HepG2 (cell line): ENCODE data around the gene UBE2L6. TPM values are rescaled to one million over a fixed set of nuclear protein-coding genes. Genes with fewer than 3 reads are reported as not detected.

ENCODE experiments used
- CCDC6 ChIP-seq: sonication (generic); formaldehyde crosslinking; IDR thresholded peaks from 2 replicates; pipeline ENCODE4 v1.8.1; 2022; ENCODE audit warnings: mild to moderate bottlenecking, missing genetic modification reagents, moderate library complexity
- ERF ChIP-seq: IDR thresholded peaks from 2 replicates; pipeline ENCODE4 v1.6.1; 2018; ENCODE audit warnings: missing biosample characterization, missing genetic modification reagents
- HDAC6 ChIP-seq: fragments of 200-600 bp; sonication (generic); IDR thresholded peaks from 2 replicates; pipeline ENCODE4 v1.7.0; 2017; ENCODE audit warnings: mild to moderate bottlenecking, antibody characterized with exemption, low read length, low read depth
- NFE2 ChIP-seq: sonication (generic); formaldehyde crosslinking; IDR thresholded peaks from 2 replicates; pipeline ENCODE4 v1.4.0; 2020; ENCODE audit warnings: missing genetic modification reagents
- RBM39 ChIP-seq: fragments of 200-400 bp; formaldehyde crosslinking; IDR thresholded peaks from one replicate; pipeline ENCODE4 v1.6.1; 2018; ENCODE audit warnings: antibody characterized with exemption, mild to moderate bottlenecking, low read depth, low read length; ENCODE audit not compliant: poor library complexity, severe bottlenecking
- SALL2 ChIP-seq: sonication (generic); formaldehyde crosslinking; IDR thresholded peaks from 2 replicates; pipeline ENCODE4 v1.8.1; 2023; ENCODE audit warnings: mild to moderate bottlenecking, missing genetic modification reagents, inconsistent platforms
- ZNF441 ChIP-seq: sonication (generic); formaldehyde crosslinking; IDR thresholded peaks from 2 replicates; pipeline ENCODE4 v1.7.0; 2021; ENCODE audit warnings: missing genetic modification reagents, borderline replicate concordance
- ZNF547 ChIP-seq: sonication (generic); formaldehyde crosslinking; IDR thresholded peaks from 2 replicates; pipeline ENCODE4 v1.5.1; 2020; ENCODE audit warnings: mild to moderate bottlenecking, missing genetic modification reagents
- ZNF569 ChIP-seq: sonication (generic); formaldehyde crosslinking; IDR thresholded peaks from 2 replicates; pipeline ENCODE4 v1.5.0; 2020; ENCODE audit warnings: mild to moderate bottlenecking, missing genetic modification reagents, moderate library complexity, borderline replicate concordance
- ZNF772 ChIP-seq: sonication (generic); formaldehyde crosslinking; IDR thresholded peaks from 2 replicates; pipeline ENCODE4 v1.5.0; 2020; ENCODE audit warnings: mild to moderate bottlenecking, missing genetic modification reagents
- ZNF775 ChIP-seq: sonication (generic); formaldehyde crosslinking; IDR thresholded peaks from 2 replicates; pipeline ENCODE4 v1.4.0; 2020; ENCODE audit warnings: missing genetic modification reagents, mild to moderate bottlenecking, moderate library complexity, borderline replicate concordance
- polyA plus RNA-seq, 8 experiments: library from polyadenylated mRNA; depleted of rRNA in 3 of 8; stranded (reverse) in 7 of 8; unstranded in 1 of 8; fragments of >200 nt; fragmentation: Illumina TruSeq in 4 of 8; extraction: Trizol in 4 of 8; gene quantifications; 2 replicates each; pipeline versions ENCODE4 v1.2.1 to v1.2.3, GENCODE V29; 2011 to 2016; ENCODE audit warnings: low read depth in 4 of 8, missing spikeins in 1 of 8, mixed read lengths in 1 of 8; ENCODE audit not compliant: insufficient read depth in 1 of 8
- total RNA-seq, 5 experiments: library from RNA; depleted of rRNA; stranded (reverse); fragments of >200 nt; fragmentation: Illumina TruSeq; extraction: Trizol; gene quantifications; 2 replicates each; pipeline ENCODE4 v1.2.3, GENCODE V29; 2016; ENCODE audit warnings: low read depth in 1 of 5
- TF ChIP-seq, protein P1 (sequence below): sonication (generic); formaldehyde crosslinking; IDR thresholded peaks from 2 replicates; pipeline ENCODE4 v1.4.0; 2020; ENCODE audit warnings: missing genetic modification reagents
- TF ChIP-seq, protein P2 (sequence below), 2 experiments: fragments of 450-650 bp in 1 of 2; sonication (generic) in 1 of 2; formaldehyde crosslinking in 1 of 2; IDR thresholded peaks; 2 replicates each; pipeline versions ENCODE4 v1.6.1 to v1.8.0; 2016 to 2022; ENCODE audit warnings: antibody characterized with exemption in 1 of 2, mild to moderate bottlenecking in 1 of 2, missing genetic modification reagents in 1 of 2
- TF ChIP-seq, protein P3 (sequence below): sonication (generic); formaldehyde crosslinking; IDR thresholded peaks from 2 replicates; pipeline ENCODE4 v1.5.0; 2020; ENCODE audit warnings: missing genetic modification reagents
- TF ChIP-seq, protein P4 (sequence below): sonication (generic); formaldehyde crosslinking; IDR thresholded peaks from 2 replicates; pipeline ENCODE4 v1.8.1; 2023; ENCODE audit warnings: mild to moderate bottlenecking, missing genetic modification reagents

Gene UBE2L6
- total and polyA plus RNA-seq, 2 of the 13 experiments (the other 11 are each of a cell fraction or from before 2014, with no cell fraction given) = 30.3 to 30.4 TPM

DNA sequence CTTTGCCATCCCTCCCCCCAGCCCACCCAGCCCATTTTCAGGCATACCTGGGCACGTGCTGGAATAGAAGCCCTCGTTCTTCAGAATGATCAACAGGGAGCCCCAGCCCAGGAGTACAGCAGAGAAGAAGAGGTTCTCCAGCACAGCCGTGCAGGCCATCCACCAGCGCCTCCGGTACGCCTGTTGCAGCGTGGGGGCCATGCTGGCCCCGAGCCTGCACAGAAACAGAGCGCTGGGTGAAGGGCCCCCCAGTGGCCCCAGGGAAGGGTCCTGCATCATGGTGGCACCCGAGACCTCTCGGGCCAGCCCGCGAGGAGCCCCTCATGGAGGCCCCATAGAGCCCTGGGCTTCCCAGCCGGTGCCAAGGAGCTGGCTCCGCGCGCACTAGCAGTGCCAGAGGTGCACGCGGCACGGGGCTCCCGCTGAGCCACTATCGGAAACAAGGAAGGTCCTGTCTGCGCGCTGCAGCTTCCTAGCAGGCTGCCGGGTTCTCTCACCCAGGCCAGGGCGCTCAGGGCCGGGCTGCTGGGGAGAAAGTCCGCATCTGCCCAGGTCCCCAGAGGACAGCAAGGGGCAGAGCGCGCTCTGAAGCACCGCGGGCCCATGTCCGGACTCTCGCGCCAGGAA is 53.4 kb downstream of the UBE2L6 start (continued):
- TF ChIP-seq SALL2 (peak; percentile 62; the same call in 1 of the 2 replicates), ZNF775 (CRISPR knock-in tag) (no peak), ZNF441 (CRISPR knock-in tag) (no peak), ZNF772 (no peak), ZNF547 (CRISPR knock-in tag) (no peak), NFE2 (no peak), ZNF569 (CRISPR knock-in tag) (no peak), RBM39 (no peak), HDAC6 (no peak), ERF (no peak), CCDC6 (CRISPR knock-in tag) (no peak)
- TF ChIP-seq, protein P1, sequence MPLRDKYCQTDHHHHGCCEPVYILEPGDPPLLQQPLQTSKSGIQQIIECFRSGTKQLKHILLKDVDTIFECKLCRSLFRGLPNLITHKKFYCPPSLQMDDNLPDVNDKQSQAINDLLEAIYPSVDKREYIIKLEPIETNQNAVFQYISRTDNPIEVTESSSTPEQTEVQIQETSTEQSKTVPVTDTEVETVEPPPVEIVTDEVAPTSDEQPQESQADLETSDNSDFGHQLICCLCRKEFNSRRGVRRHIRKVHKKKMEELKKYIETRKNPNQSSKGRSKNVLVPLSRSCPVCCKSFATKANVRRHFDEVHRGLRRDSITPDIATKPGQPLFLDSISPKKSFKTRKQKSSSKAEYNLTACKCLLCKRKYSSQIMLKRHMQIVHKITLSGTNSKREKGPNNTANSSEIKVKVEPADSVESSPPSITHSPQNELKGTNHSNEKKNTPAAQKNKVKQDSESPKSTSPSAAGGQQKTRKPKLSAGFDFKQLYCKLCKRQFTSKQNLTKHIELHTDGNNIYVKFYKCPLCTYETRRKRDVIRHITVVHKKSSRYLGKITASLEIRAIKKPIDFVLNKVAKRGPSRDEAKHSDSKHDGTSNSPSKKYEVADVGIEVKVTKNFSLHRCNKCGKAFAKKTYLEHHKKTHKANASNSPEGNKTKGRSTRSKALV (CRISPR knock-in tag) = peak; percentile 96
- TF ChIP-seq, protein P2, sequence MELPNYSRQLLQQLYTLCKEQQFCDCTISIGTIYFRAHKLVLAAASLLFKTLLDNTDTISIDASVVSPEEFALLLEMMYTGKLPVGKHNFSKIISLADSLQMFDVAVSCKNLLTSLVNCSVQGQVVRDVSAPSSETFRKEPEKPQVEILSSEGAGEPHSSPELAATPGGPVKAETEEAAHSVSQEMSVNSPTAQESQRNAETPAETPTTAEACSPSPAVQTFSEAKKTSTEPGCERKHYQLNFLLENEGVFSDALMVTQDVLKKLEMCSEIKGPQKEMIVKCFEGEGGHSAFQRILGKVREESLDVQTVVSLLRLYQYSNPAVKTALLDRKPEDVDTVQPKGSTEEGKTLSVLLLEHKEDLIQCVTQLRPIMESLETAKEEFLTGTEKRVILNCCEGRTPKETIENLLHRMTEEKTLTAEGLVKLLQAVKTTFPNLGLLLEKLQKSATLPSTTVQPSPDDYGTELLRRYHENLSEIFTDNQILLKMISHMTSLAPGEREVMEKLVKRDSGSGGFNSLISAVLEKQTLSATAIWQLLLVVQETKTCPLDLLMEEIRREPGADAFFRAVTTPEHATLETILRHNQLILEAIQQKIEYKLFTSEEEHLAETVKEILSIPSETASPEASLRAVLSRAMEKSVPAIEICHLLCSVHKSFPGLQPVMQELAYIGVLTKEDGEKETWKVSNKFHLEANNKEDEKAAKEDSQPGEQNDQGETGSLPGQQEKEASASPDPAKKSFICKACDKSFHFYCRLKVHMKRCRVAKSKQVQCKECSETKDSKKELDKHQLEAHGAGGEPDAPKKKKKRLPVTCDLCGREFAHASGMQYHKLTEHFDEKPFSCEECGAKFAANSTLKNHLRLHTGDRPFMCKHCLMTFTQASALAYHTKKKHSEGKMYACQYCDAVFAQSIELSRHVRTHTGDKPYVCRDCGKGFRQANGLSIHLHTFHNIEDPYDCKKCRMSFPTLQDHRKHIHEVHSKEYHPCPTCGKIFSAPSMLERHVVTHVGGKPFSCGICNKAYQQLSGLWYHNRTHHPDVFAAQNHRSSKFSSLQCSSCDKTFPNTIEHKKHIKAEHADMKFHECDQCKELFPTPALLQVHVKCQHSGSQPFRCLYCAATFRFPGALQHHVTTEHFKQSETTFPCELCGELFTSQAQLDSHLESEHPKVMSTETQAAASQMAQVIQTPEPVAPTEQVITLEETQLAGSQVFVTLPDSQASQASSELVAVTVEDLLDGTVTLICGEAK (IDR thresholded peaks at IDR 0.05) = no peak
- TF ChIP-seq, protein P2 (CRISPR knock-in tag; IDR thresholded peaks at IDR 0.05) = 0 out of 2 replicates have a peak, but pooled peaks have one; percentile 23
- TF ChIP-seq, protein P3, sequence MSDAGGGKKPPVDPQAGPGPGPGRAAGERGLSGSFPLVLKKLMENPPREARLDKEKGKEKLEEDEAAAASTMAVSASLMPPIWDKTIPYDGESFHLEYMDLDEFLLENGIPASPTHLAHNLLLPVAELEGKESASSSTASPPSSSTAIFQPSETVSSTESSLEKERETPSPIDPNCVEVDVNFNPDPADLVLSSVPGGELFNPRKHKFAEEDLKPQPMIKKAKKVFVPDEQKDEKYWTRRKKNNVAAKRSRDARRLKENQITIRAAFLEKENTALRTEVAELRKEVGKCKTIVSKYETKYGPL (CRISPR knock-in tag) = no peak
- TF ChIP-seq, protein P4, sequence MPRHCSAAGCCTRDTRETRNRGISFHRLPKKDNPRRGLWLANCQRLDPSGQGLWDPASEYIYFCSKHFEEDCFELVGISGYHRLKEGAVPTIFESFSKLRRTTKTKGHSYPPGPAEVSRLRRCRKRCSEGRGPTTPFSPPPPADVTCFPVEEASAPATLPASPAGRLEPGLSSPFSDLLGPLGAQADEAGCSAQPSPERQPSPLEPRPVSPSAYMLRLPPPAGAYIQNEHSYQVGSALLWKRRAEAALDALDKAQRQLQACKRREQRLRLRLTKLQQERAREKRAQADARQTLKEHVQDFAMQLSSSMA (CRISPR knock-in tag) = peak; percentile 46; the same call in 1 of the 2 replicates
